ENCODE measurements around the gene SMPDL3A.

SMPDL3A gene

DNA sequence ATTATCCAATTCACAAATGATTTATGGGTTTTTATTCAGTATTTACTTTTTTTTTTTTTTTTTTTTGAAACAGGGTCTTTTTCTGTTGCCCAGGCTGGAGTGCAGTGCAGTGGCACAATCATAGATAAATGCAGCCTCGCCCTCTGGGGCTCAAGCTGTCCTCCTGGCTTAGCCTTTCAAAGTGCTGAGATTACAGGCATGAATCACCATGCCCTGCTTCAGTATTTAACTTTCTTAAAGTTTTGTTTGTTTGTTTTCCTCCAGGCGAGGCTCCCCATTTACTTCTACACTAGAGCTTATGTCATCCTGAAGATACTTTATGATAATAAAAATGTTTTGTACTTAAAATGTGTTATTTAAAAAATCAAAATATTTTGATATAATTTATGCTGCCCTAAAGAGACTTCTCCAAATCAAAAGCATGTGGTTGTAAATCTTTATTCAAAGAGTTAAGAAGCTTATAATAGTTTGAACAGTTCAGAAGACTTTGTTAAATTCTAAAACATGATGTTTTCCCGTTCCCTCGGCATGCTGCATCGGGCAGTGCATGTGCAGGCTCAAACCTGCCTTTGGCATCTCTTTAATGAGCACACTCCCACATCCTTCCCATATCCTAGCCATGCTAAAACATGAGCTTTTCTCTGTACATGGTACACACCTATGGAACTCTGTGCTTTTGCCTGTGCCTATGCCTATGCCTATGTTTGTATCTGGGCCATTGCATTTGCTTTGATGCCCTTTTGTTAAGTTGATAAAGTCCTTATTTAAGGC is 11.0 kb downstream of the SMPDL3A start:
- intact Hi-C loops (cut with DNase I), result no loop called here
- DNase-seq, result no peak

GRCh38 chr6:122800906-122801305 is 11.8 kb downstream of the SMPDL3A start:
- intact Hi-C loops (cut with DNase I), result no loop called here

GRCh38 chr6:122801397-122801796 is 12.3 kb downstream of the SMPDL3A start:
- intact Hi-C loops (cut with DNase I), result no loop called here
- no peak for DNase-seq

More at GRCh38 chr6:122800906-122801305, 11.8 kb downstream of the SMPDL3A start:
- DNase-seq, result no peak

DNA sequence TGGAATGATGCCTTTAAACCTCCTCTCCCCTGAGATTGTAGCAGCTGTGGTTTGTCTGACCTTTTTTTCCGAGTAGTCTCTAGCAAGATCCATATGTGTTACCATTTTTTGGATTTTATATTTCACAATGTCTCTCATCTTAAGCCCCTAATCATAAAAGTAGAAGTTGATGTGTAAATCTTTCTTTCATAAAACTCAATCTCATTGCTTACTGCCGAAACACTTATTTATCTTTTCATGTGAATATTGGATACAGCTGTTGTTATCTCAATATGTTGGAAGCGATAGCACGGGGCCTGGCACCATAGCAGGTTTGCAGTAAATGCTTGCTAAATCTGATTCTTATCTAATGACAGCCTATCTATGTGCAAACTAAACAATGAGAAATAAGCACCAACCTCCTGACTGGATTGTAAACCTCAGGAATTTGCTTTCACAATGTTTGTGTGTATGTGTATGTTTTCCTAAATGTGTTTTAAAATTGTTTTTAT is 14.2 kb downstream of the SMPDL3A start:
- intact Hi-C loops (cut with DNase I), result no loop called here
- no peak for DNase-seq

DNA sequence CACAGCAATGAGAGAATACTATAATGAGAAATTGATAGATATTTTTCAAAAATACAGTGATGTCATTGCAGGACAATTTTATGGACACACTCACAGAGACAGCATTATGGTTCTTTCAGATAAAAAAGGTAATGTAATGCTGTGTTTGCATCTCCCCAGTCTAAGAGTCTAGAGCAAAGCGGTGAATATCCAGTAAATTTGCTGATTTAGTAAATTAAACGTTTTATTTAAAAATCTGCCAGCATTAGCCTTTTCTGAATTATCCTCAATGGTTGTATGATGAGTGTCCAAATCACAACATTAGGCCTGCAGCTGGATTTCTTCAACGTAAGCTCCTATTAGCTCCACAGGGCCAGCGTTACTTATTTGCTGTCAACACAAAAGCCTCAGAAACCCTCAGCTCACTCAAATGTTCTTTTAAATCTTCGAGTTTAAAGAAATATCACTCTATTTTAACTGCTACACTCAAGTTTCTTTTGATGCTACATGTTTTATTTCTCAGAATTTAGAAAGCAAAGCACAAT is 16.0 kb downstream of the SMPDL3A start:
- intact Hi-C loops (cut with DNase I), result no loop called here
- no peak for DNase-seq

DNA sequence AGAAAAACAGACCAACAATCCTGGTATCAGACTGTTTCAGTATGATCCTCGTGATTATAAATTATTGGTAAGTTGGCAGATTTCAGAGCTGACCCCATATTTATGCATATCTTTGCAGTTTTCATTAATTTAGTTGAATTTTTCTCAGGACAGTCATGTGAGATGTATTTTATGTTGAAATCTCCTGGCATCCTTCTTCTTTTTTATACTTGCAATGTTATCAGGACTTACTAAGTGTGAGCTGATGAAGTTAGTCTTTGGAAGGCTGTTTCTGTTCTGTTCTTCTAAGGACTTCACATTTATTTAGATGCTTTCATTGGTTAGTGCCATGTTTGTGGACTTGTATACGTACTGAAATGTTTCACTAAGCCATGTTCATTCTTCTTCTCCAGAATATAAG is 17.2 kb downstream of the SMPDL3A start:
- DNase-seq, result no peak
- intact Hi-C loops (cut with DNase I), result no loop called here

DNA sequence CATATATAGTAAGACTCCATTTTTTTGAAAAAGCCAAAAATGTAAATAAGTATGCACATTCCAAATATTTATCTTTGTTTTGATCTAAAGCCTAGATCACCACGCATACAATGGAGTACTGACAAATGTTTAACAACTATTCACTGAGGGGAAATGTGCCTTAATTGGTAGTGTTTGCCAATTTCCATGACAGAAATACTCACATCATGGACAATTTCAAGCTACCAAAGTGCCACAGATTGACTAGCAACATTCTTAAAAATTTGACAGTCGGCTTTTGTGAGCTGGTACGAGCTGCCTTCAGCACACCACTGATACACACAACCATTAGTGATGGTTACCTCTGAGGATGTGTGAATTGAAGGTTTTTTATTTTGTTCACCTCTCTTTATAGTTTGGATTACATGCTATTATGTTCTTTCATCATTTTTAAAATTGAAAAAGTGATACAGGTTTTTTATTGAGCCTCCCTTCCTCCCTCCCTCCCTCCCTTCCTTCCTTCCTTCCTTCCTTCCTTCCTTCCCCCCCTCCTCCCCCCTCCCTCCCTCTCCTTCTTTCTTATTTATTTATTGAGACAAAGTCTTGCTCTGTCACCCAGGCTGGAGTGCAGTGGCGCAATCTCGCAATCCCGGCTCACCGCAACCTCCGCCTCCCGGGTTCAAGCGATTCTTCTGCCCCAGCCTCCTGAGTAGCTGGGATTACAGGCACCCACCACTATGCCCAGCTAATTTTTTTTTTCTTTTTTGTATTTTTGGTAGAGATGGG is 19.2 kb downstream of the SMPDL3A start:
- intact Hi-C loops (cut with DNase I), result no loop called here
- DNase-seq, result no peak

DNA sequence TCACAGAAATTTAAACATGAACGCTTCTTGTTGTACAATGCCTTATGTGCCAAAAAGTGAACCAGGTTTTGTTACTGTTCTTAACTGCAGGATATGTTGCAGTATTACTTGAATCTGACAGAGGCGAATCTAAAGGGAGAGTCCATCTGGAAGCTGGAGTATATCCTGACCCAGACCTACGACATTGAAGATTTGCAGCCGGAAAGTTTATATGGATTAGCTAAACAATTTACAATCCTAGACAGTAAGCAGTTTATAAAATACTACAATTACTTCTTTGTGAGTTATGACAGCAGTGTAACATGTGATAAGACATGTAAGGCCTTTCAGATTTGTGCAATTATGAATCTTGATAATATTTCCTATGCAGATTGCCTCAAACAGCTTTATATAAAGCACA is 19.9 kb downstream of the SMPDL3A start:
- no peak for DNase-seq
- intact Hi-C loops (cut with DNase I), result no loop called here

- no peak for DNase-seq
- intact Hi-C loops (cut with DNase I), result no loop called here
Observed at GRCh38 chr6:122809691-122810090, 20.6 kb downstream of the SMPDL3A start.

DNA sequence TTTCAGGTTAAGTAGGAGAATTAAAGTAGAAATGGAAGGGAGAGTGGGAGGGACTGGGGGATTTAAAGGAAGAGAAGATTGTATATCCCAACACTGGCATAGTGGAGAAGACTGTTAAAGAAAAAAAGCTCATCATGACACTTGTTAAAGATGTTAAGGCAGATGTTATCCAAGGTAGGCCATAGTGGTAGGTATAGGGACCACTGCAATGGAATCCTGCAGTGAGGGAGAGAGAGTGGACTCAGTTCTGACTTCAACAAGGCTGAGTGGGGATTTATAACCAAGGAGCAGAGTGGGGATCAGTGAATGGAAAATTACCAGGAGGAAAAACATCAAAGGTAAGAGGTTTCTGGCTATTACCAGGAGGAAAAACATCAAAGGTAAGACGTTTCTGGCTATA is 21.1 kb downstream of the SMPDL3A start:
- no peak for DNase-seq
- intact Hi-C loops (cut with DNase I), result no loop called here

DNA sequence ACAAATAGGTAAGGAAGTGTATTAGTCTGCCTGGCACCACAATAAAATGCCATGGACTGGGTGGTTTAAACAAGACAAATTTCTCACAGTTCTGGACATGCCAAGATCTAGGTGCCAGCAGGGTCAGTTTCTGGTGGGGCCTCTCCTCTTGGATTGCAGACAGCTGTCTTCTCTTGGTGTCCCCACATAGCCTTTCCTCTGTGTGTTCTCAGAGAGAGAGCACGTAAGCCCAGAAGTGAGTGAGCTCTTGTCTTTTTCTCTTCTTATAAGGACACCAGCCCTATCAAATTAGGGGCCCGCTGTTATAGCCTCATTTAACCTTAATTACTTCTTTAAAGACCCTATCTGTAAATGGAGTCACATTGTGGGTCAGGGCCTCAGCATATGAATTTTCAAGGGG is 28.3 kb downstream of the SMPDL3A start:
- DNase-seq, result no peak
- intact Hi-C loops (cut with DNase I), result no loop called here

DNA sequence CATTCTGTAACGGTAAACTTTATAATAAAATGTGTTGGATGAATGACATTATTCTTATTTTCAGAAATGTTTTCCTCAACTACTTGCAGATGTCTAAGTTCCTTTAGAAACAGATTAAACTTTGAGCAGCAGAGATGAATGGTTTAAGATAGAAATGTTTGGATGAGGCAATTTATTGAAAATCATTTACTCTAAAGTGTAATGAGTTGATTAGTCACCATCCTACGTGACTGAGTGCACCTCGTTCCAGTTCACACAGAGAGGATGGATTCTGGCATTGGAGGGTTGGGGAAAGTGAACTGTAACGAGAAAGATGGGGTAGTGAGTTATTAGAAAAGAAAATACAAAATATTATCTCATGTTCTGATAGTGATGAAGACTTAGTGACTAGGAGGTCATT is 28.7 kb downstream of the SMPDL3A start:
- no peak for DNase-seq
- intact Hi-C loops (cut with DNase I), result no loop called here

DNA sequence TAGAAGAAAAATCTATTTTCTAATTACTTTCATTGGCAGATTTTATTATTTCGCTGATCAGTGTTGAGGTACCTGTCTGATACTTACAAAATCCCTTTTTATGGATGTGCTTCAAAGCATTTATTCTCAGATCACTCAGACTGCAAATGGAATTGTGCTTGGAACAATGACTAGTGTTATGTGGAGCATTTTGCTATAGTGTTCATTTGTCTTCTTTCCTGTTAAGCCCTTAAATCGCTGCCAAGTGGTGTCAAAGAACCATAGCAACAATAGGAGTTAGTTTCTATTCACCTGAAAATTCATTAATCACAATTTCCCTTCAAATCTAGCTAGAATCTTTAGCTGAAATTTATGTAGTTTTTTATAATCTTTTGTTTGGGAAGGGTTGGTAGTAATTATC is 29.8 kb downstream of the SMPDL3A start:
- no peak for DNase-seq
- intact Hi-C loops (cut with DNase I), result no loop called here

GRCh38 chr6:122821095-122821494 is 32.0 kb downstream of the SMPDL3A start:
- no peak for DNase-seq
- intact Hi-C loops (cut with DNase I), result no loop called here

- DNase-seq, result no peak
- intact Hi-C loops (cut with DNase I), result no loop called here
Observed at GRCh38 chr6:122825163-122825562, 36.1 kb downstream of the SMPDL3A start.

GRCh38 chr6:122829456-122829855 is 40.4 kb downstream of the SMPDL3A start:
- intact Hi-C loops (cut with DNase I), result no loop called here

DNA sequence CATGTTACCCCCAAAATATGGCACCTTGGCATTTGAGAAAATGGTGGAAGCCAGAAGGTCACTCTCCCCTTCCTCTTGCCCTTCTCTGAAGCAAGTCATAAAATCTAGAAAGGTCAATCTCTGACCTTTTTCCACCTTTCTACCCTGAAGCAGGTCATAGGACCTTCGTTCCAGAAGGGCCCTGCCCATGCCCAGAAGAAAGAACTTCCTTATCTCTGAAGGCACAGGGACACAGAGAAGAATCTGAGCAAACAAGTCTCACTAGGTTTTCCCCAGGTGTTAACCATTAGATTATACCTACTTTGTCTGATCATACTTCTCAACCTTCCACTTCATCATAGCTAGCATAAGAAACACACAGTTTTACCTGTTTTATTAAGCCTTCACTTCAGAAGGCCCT is 42.5 kb downstream of the SMPDL3A start:
- intact Hi-C loops (cut with DNase I), result no loop called here
- no peak for DNase-seq

More at GRCh38 chr6:122829456-122829855, 40.4 kb downstream of the SMPDL3A start:
- no peak for DNase-seq

- no peak for DNase-seq
- intact Hi-C loops (cut with DNase I), result no loop called here
Observed at GRCh38 chr6:122832459-122832858, 43.4 kb downstream of the SMPDL3A start.

DNA sequence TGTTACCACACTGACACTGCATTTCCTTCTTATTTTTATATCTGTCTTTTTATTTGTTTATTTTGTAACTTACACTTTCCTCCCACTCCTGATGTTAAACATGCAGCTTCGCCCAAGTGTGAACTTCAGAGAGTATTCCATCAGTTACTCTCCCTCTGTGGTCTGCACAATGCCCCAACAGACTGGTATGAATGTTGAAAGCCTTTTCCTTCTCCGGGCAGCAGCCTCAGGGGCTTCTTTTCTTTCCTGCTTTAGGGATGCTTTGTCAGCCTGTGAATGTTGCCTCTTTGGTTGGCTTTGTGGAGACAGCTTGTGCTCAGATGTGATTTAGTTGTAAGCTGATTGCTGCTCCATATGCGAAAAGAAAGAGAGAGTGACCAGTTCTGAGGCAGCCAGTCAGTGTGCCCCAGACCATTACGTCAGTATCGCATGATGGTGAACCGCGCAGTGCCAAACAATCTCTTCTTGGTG is 44.0 kb downstream of the SMPDL3A start:
- DNase-seq, result peak in 8 of 10 donors; percentile 38 to 91 (median 64)
- intact Hi-C loops (cut with DNase I), result no loop called here

DNA sequence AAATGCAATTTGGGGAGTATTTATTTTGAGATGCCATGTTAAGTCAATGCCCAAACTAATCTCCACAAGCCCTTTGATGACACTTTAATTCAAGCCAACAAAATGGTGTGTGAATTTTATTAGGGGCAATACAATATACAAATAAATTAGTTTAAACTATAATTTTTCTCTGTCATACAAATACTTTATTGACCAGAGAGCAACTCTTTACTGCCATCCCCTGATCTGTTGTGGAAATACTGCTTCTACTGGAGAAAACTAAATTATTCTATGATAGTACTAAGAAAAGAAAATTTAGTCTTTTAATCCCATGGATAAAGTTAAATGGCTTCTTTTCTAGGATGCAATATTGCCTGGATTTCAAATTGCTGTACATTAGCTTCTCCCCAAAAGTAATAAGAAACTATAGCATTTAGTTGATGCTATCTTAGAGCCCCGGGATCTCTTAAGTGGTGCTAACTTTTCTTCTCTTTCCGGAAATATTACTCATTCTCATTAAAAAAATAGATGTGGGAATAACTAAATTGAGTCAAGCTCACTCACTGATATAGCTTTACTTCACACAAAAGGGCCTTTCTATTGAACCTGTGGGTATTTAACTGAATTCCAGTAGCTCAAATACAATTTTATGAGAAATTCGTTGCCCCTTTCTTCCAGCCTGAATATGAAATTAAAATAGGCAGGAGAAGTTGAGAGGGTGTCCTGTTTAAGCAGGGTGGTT is 49.2 kb downstream of the SMPDL3A start:
- no peak for DNase-seq
- intact Hi-C loops (cut with DNase I), result loop anchor here (5.0 kb wide), 2 partner anchors 51 to 346 kb away; partner anchors contain the start of gene SMPDL3A

DNA sequence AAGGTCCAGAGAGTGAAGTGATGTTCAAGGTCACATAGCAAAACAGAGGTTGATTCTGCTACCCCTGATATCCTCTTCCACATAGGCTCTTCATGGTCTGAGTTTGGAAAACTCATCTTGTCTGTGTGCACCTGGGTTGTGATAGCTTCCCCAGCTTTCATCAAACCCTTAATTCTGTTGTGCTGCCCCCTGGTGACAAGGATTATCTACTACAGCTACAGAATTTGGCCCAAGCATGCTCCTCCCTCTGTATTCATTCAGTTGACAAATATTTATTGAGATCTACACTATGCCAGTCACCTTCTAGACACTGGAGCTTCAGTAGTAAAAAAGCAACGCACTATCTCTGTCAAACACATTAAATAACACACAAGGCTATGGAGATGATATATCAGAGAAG is 50.4 kb downstream of the SMPDL3A start:
- intact Hi-C loops (cut with DNase I), result loop anchor here (1.0 to 5.0 kb wide), 4 partner anchors 52 to 347 kb away; partner anchors contain the start of gene SMPDL3A
- peak in 6 of 10 donors; percentile 10 to 83 (median 68) for DNase-seq
